ENCODE data around the gene TFPT. TPM values are rescaled to one million over a fixed set of nuclear protein-coding genes. Genes with fewer than 3 reads are reported as not detected.

TFPT gene
- total and polyA plus RNA-seq, 9 donors: 2.4 to 18.3 (median 12.8) TPM

DNA sequence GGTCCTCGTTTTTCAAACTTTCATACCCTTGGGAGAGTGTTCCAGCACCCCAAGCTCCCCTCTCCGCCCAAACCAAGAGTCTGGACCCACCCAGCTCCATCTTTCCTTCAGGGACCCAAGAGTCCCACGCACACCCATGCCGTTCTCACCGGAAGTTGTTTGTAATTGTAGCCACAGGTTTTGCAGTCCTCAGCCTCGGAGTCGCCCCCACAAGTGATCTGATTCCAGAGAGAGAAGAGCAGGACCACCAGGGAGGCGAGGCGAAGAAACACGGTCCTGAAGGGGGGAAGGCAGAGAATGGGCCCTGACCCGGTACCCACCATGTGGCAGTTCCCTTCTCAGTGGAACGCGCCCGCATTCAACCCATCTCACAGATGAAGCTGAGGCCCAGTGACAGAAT lies 47.4 kb upstream of the TFPT start:
- intact Hi-C loops (cut with DNase I): loop anchor here in 1 of 4 donors (5.0 kb wide), 1 partner anchor 39 kb away; the partner anchor contains the start of gene RPS9
- Histone ChIP-seq H3K27ac (peak overlapping the region in 1 of 2 donors; percentile 14), H3K36me3 (no peaks in the 10 kb centered on the region), H3K27me3 (no peaks in the 10 kb centered on the region), H3K9me3 (no peaks in the 10 kb centered on the region), H3K4me3 (peak overlapping the region; percentile 33), H3K4me1 (ENCODE audit: insufficient read depth) (peaks cover 9% of the 10 kb centered on the region)
- WGBS, 3 donors: 44 to 72% (median 55%) methylated on average over 14 of the region's 14 CpGs
- no peak for DNase-seq
- no peak for TF ChIP-seq EP300 (IDR thresholded peaks at IDR 0.05)
- TF ChIP-seq, protein P1, sequence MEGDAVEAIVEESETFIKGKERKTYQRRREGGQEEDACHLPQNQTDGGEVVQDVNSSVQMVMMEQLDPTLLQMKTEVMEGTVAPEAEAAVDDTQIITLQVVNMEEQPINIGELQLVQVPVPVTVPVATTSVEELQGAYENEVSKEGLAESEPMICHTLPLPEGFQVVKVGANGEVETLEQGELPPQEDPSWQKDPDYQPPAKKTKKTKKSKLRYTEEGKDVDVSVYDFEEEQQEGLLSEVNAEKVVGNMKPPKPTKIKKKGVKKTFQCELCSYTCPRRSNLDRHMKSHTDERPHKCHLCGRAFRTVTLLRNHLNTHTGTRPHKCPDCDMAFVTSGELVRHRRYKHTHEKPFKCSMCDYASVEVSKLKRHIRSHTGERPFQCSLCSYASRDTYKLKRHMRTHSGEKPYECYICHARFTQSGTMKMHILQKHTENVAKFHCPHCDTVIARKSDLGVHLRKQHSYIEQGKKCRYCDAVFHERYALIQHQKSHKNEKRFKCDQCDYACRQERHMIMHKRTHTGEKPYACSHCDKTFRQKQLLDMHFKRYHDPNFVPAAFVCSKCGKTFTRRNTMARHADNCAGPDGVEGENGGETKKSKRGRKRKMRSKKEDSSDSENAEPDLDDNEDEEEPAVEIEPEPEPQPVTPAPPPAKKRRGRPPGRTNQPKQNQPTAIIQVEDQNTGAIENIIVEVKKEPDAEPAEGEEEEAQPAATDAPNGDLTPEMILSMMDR (IDR thresholded peaks at IDR 0.05): no peak
- TF ChIP-seq POLR2A (IDR thresholded peaks at IDR 0.05): no peak

GRCh38 chr19:54162241-54162805 lies 46.9 kb upstream of the TFPT start:
- H3K36me3 ChIP-seq: no peaks in the 10 kb centered on the region
- peaks cover 9% of the 10 kb centered on the region for H3K4me1 ChIP-seq (ENCODE audit: insufficient read depth)
- peak; percentile 87 to 93 (median 90) for DNase-seq
- H3K27ac ChIP-seq: peak overlapping the region in 1 of 2 donors; percentile 14
- TF ChIP-seq, protein P1 (IDR thresholded peaks at IDR 0.05): no peak
- TF ChIP-seq EP300 (IDR thresholded peaks at IDR 0.05): no peak
- TF ChIP-seq POLR2A (IDR thresholded peaks at IDR 0.05): no peak
- intact Hi-C loops (cut with DNase I): loop anchor here in 1 of 4 donors (5.0 kb wide), 1 partner anchor 40 kb away; the partner anchor contains the start of gene RPS9
- WGBS, 3 donors: 0 to 3% (median 2%) methylated on average over 30 to 35 of the region's 35 CpGs
- H3K4me3 ChIP-seq: peak overlapping the region; percentile 33
- H3K9me3 ChIP-seq: no peaks in the 10 kb centered on the region
- no peaks in the 10 kb centered on the region for H3K27me3 ChIP-seq

DNA sequence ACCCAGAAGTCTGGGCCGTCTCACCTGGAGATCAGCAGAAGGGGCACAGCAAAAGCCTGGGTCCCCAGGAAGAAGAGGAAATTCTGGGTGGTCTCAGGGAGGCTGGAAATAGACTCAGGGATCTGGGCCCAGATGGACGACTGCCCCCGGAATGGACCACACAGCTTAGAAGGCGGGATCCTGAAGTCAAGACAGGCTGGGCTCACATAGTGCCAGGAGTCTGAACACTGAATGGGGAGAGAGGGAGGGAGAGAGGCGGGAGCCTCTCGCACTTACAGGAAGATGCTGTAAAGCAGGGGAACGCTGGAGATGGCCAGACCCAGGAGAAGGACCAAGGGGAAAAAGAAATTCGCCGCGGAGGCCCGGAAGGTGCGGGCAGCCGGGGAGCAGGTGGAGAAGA lies 45.4 kb upstream of the TFPT start:
- intact Hi-C loops (cut with DNase I): loop anchor here in 1 of 4 donors (5.0 kb wide), 1 partner anchor 41 kb away; the partner anchor contains the start of gene RPS9

GRCh38 chr19:54160182-54160811 lies 44.8 kb upstream of the TFPT start:
- intact Hi-C loops (cut with DNase I): loop anchor here in 1 of 4 donors (5.0 kb wide), 1 partner anchor 42 kb away; the partner anchor contains the start of gene RPS9
- WGBS, 3 donors: 1 to 2% (median 1%) methylated on average over 24 to 28 of the region's 28 CpGs
- H3K27ac ChIP-seq: peak overlapping the region; percentile 55 to 62
- no peaks in the 10 kb centered on the region for H3K36me3 ChIP-seq
- peaks cover 9% of the 10 kb centered on the region for H3K4me1 ChIP-seq (ENCODE audit: insufficient read depth)
- peak in 4 of 5 donors; percentile 46 to 64 (median 60) for DNase-seq
- H3K27me3 ChIP-seq: no peaks in the 10 kb centered on the region
- no peaks in the 10 kb centered on the region for H3K9me3 ChIP-seq
- peak overlapping the region; percentile 56 for H3K4me3 ChIP-seq
- peak; percentile 64 for TF ChIP-seq POLR2A (IDR thresholded peaks at IDR 0.05)
- TF ChIP-seq, protein P1 (IDR thresholded peaks at IDR 0.05): no peak

More for the DNA sequence above, 45.4 kb upstream of the TFPT start:
- no peaks in the 10 kb centered on the region for H3K36me3 ChIP-seq
- peak overlapping the region; percentile 55 to 62 for H3K27ac ChIP-seq
- peak overlapping the region; percentile 56 for H3K4me3 ChIP-seq
- TF ChIP-seq, protein P1 (IDR thresholded peaks at IDR 0.05): no peak
- TF ChIP-seq POLR2A (IDR thresholded peaks at IDR 0.05): no peak
- no peak for TF ChIP-seq EP300 (IDR thresholded peaks at IDR 0.05)
- peak in 1 of 5 donors; percentile 62 for DNase-seq
- no peaks in the 10 kb centered on the region for H3K9me3 ChIP-seq
- WGBS, 3 donors: 12 to 37% (median 21%) methylated on average over 13 of the region's 13 CpGs
- peaks cover 9% of the 10 kb centered on the region for H3K4me1 ChIP-seq (ENCODE audit: insufficient read depth)
- no peaks in the 10 kb centered on the region for H3K27me3 ChIP-seq

Measured in ovary (tissue), 9 donors.